Melanocyte of skin (primary cell): ENCODE measurements around the gene OR6K2. TPM values are rescaled to one million over a fixed set of nuclear protein-coding genes. Genes with fewer than 3 reads are reported as not detected.

Source experiments
- total RNA-seq, 2 donors: library from RNA; depleted of rRNA; stranded (reverse); fragments of >200 nt; gene quantifications; 2 replicates each; pipeline ENCODE4 v1.2.3, GENCODE V29; 2012

The OR6K2 gene
- total RNA-seq = not detected

GRCh38 chr1:158700552-158700951, at the start of gene OR6K2:
OR6K2 (minus strand) TSS chr1:158700652; CDS start chr1:158700652, 0 bp downstream.

GRCh38 chr1:158720620-158721019, 20.2 kb upstream of the OR6K2 start, which contains the start of gene OR6K3:
OR6K3 (minus strand) TSS chr1:158720720; CDS start chr1:158718115, 2,605 bp downstream.

GRCh38 chr1:158686111-158687009, 14.1 kb downstream of the OR6K2 start, which contains the start of gene SPTA1:
SPTA1 (minus strand) TSS chr1:158686715; CDS start chr1:158686517, 198 bp downstream.

Other genes starting within 250 kb of the OR6K2 start
- gene OR10K1, start 238.8 kb downstream of the OR6K2 start, total RNA-seq = not detected
- gene OR10R2, start 228.4 kb downstream of the OR6K2 start, total RNA-seq = not detected
- gene OR6Y1, start 146.2 kb downstream of the OR6K2 start, total RNA-seq = not detected
- not detected for gene OR6P1, start 130.1 kb downstream of the OR6K2 start, total RNA-seq
- not detected for gene OR10X1, start 120.8 kb downstream of the OR6K2 start, total RNA-seq
- not detected for gene OR10Z1, start 95.4 kb downstream of the OR6K2 start, total RNA-seq
- under 1 TPM; under 0.01 TPM for gene SPTA1, start 13.9 kb downstream of the OR6K2 start, total RNA-seq
- not detected for gene OR6K3, start 20.1 kb upstream of the OR6K2 start, total RNA-seq
- not detected for gene OR6K6, start 54.1 kb upstream of the OR6K2 start, total RNA-seq
- not detected for gene OR6N1, start 71.5 kb upstream of the OR6K2 start, total RNA-seq
- gene OR6N2, start 80.6 kb upstream of the OR6K2 start, total RNA-seq = not detected
- not detected for gene MNDA, start 130.7 kb upstream of the OR6K2 start, total RNA-seq
- 1 to 10 TPM; 6.0 to 7.9 TPM for gene PYHIN1, start 230.9 kb upstream of the OR6K2 start, total RNA-seq